ENCODE measurements around the gene IL4R.
"Not testable (repeated sequence)": the region's sequence is repeated elsewhere in the genome, so short reads cannot be mapped to it uniquely, and the experiment has no call there.

IL4R gene

GRCh38 chr16:27408012-27408601 lies 94.3 kb downstream of the IL4R start:
- no peak for DNase-seq

GRCh38 chr16:27408602-27409031 lies 94.8 kb downstream of the IL4R start:
- DNase-seq = no peak

- not testable (repeated sequence) for DNase-seq
These were observed 96.2 kb downstream of the IL4R start for GRCh38 chr16:27409958-27410357.

GRCh38 chr16:27410761-27411160 lies 97.0 kb downstream of the IL4R start:
- no peak for DNase-seq

GRCh38 chr16:27413956-27414355 lies 100.2 kb downstream of the IL4R start:
- no peak for DNase-seq
